Measurements from ENCODE around the gene SCUBE2.

DNA sequence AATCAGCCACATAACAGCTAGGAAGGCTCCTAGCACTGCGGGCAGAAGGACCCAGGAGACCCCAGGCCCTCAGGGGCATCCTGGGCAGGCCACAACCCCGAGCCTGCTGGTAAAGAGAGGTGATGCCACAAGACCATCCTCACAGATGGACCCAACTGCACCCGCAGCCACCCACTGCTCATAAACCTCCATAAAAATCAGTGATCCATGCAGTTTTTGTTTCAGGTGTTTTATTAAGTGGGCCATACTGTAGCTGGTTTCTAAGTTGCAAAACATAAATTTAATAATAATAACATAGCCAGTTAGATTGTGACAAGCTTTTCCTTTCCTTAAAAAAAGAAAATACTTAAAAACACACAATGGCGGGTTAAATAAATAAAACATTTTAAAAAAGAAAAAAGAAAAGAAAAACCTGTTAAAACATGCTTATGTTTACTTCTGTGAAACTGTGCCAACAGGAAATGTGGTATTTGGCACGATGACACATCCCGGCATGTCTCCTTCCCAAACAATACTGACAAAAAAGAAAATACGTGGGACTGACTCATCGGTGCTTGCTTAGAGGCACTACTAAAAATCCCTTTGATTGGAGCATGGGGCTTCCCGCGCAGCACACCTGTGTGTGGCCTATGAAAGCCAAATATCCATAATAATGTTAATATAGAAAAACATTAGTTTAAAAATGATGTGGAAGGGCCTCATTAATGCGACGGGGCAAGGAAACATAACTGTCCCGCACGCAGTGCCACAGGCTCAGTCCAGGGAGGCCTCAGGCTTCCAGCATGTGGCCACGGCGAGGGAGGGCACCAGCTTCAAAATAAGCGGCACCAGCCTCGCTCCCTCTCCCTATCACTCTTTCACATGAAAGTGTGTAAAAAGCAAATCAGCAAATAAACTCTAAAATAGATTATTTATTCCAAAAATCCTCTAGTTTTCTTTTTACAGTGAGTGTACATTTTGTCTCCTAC is 47.5 kb upstream of the SCUBE2 start:
- TF ChIP-seq, protein P1, sequence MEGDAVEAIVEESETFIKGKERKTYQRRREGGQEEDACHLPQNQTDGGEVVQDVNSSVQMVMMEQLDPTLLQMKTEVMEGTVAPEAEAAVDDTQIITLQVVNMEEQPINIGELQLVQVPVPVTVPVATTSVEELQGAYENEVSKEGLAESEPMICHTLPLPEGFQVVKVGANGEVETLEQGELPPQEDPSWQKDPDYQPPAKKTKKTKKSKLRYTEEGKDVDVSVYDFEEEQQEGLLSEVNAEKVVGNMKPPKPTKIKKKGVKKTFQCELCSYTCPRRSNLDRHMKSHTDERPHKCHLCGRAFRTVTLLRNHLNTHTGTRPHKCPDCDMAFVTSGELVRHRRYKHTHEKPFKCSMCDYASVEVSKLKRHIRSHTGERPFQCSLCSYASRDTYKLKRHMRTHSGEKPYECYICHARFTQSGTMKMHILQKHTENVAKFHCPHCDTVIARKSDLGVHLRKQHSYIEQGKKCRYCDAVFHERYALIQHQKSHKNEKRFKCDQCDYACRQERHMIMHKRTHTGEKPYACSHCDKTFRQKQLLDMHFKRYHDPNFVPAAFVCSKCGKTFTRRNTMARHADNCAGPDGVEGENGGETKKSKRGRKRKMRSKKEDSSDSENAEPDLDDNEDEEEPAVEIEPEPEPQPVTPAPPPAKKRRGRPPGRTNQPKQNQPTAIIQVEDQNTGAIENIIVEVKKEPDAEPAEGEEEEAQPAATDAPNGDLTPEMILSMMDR (IDR thresholded peaks at IDR 0.05), result no peak
- TF ChIP-seq EP300 (IDR thresholded peaks at IDR 0.05; ENCODE audit: low read depth) (no peak), POLR2A (IDR thresholded peaks at IDR 0.05) (no peak)

Measured in transverse colon (tissue), 3 donors.